IMR-90 (cell line): ENCODE measurements around the gene JMJD8. TPM values are rescaled to one million over a fixed set of nuclear protein-coding genes. Genes with fewer than 3 reads are reported as not detected.

ENCODE experiments used
- ATAC-seq: fragments of 200-7000 bp; cut with Tn5 transposase; 2 replicates; pipeline ENCODE4 v1.9.1; 2020; ENCODE audit warnings: low read depth, mild to moderate bottlenecking, moderate library complexity
- BruUV-seq: library from RNA; stranded (reverse); fragments of 400-500 nt; replicated peaks from 2 replicates; lab custom pipeline; 2021; lab: Mats Ljungman, UMichigan
- CTCF ChIA-PET: fragments of 300-600 bp; formaldehyde crosslinking; extraction: SDS; loops from one replicate; lab custom pipeline; 2021; ENCODE audit warnings: antibody characterized with exemption; lab: Yijun Ruan, JAX
- POLR2A ChIA-PET: fragments of 300-600 bp; sonication (Branson Sonifier 250); formaldehyde crosslinking; loops from one replicate; lab custom pipeline; 2022; ENCODE audit warnings: antibody characterized with exemption; ENCODE audit not compliant: unreplicated experiment; lab: Charles Lee
- DNase-seq: peaks from one replicate; pipeline ENCODE4 v3.0.0; 2013
- H2AFZ ChIP-seq: replicated peaks from 2 replicates; pipeline ENCODE3; 2013; ENCODE audit warnings: low read length, mild to moderate bottlenecking; ENCODE audit not compliant: poor library complexity
- H2AK5ac ChIP-seq: 2 replicates; pipeline ENCODE4 v1.6.1; 2013; ENCODE audit warnings: low read depth, low read length, inconsistent platforms
- H2AK9ac ChIP-seq: replicated peaks from 2 replicates; pipeline ENCODE3; 2013; ENCODE audit warnings: mild to moderate bottlenecking, low read depth, low read length, moderate library complexity; ENCODE audit not compliant: poor library complexity
- H2BK120ac ChIP-seq: 2 replicates; pipeline ENCODE4 v1.6.1; 2013; ENCODE audit warnings: low read depth, low read length, inconsistent platforms
- H2BK15ac ChIP-seq: 3 replicates; pipeline ENCODE4 v1.6.1; 2013; ENCODE audit warnings: low read depth, low read length, inconsistent platforms
- H2BK20ac ChIP-seq: 2 replicates; pipeline ENCODE4 v1.6.1; 2013; ENCODE audit warnings: low read depth, mild to moderate bottlenecking, inconsistent platforms, low read length, moderate library complexity
- H2BK5ac ChIP-seq: 2 replicates; pipeline ENCODE4 v1.6.1; 2013; ENCODE audit warnings: mild to moderate bottlenecking, low read depth, low read length, inconsistent platforms; ENCODE audit not compliant: poor library complexity, severe bottlenecking
- H3K14ac ChIP-seq: replicated peaks from 2 replicates; pipeline ENCODE4 v1.6.1; 2013; ENCODE audit warnings: low read depth, low read length, inconsistent platforms
- H3K18ac ChIP-seq: 2 replicates; pipeline ENCODE4 v1.6.1; 2013; ENCODE audit warnings: low read depth, low read length, control low read depth
- H3K23ac ChIP-seq: 2 replicates; pipeline ENCODE4 v1.6.1; 2013; ENCODE audit warnings: low read depth, low read length, inconsistent platforms
- H3K27ac ChIP-seq: 2 replicates; pipeline ENCODE4 v1.5.1; 2013; ENCODE audit warnings: mild to moderate bottlenecking, control low read depth, low read length; ENCODE audit not compliant: insufficient read depth
- H3K27me3 ChIP-seq: 2 replicates; pipeline ENCODE4 v1.6.1; 2013; ENCODE audit warnings: low read length; ENCODE audit not compliant: control insufficient read depth, insufficient read depth
- H3K36me3 ChIP-seq: 2 replicates; pipeline ENCODE4 v1.6.1; 2013; ENCODE audit warnings: low read length, mixed read lengths; ENCODE audit not compliant: control insufficient read depth, insufficient read depth
- H3K4ac ChIP-seq: 2 replicates; pipeline ENCODE4 v1.6.1; 2013; ENCODE audit warnings: low read depth, low read length, inconsistent platforms
- H3K4me1 ChIP-seq: 2 replicates; pipeline ENCODE4 v1.6.1; 2013; ENCODE audit warnings: low read length, mixed read lengths; ENCODE audit not compliant: control insufficient read depth, insufficient read depth
- H3K4me2 ChIP-seq: 2 replicates; pipeline ENCODE4 v1.6.1; 2013; ENCODE audit warnings: low read depth, mild to moderate bottlenecking, control low read depth, low read length, moderate library complexity
- H3K4me3 ChIP-seq: 2 replicates; pipeline ENCODE4 v1.5.1; 2013; ENCODE audit warnings: low read depth, mild to moderate bottlenecking, control low read depth, low read length, moderate library complexity; ENCODE audit not compliant: insufficient read depth
- H3K56ac ChIP-seq: 2 replicates; pipeline ENCODE4 v1.6.1; 2013; ENCODE audit warnings: low read length, inconsistent platforms; ENCODE audit not compliant: insufficient read depth; ENCODE audit errors: extremely low read depth
- H3K79me1 ChIP-seq, 2 experiments: 2 replicates each; pipeline ENCODE4 v1.6.1; 2013; ENCODE audit warnings: low read length in 2 of 2, inconsistent platforms in 1 of 2, low read depth in 1 of 2
- H3K9ac ChIP-seq: 2 replicates; pipeline ENCODE4 v1.6.1; 2013; ENCODE audit warnings: low read depth, low read length, control low read depth
- H3K9me1 ChIP-seq: 2 replicates; pipeline ENCODE4 v1.6.1; 2013; ENCODE audit warnings: low read length, inconsistent platforms; ENCODE audit not compliant: insufficient read depth
- H3K9me3 ChIP-seq: 2 replicates; pipeline ENCODE4 v1.6.1; 2013; ENCODE audit warnings: low read length; ENCODE audit not compliant: control insufficient read depth, insufficient read depth
- H4K20me1 ChIP-seq: 2 replicates; pipeline ENCODE4 v1.6.1; 2013; ENCODE audit warnings: low read length, inconsistent platforms; ENCODE audit not compliant: insufficient read depth
- H4K5ac ChIP-seq: 2 replicates; pipeline ENCODE4 v1.6.1; 2013; ENCODE audit warnings: mild to moderate bottlenecking, low read depth, low read length, control low read depth
- H4K8ac ChIP-seq, 2 experiments: 2 replicates each; pipeline ENCODE4 v1.6.1; 2013; ENCODE audit warnings: low read depth in 2 of 2, low read length in 2 of 2, control low read depth in 1 of 2, inconsistent platforms in 1 of 2
- H4K91ac ChIP-seq: 2 replicates; pipeline ENCODE4 v1.6.1; 2013; ENCODE audit warnings: low read depth, low read length, inconsistent platforms; ENCODE audit not compliant: insufficient read depth
- CEBPB ChIP-seq: IDR thresholded peaks from 2 replicates; pipeline ENCODE4 v1.6.1; 2012; ENCODE audit warnings: low read depth, low read length, improper control_type of control experiment
- FOS ChIP-seq: fragments of 150-350 bp; IDR thresholded peaks from 2 replicates; pipeline ENCODE4 v1.6.1; 2016; ENCODE audit warnings: low read depth, low read length
- POLR2A ChIP-seq: IDR thresholded peaks from 2 replicates; pipeline ENCODE4 v1.6.1; 2012; ENCODE audit warnings: mild to moderate bottlenecking, low read depth, low read length
- RAD21 ChIP-seq: IDR thresholded peaks from 2 replicates; pipeline ENCODE4 v1.6.1; 2012; ENCODE audit warnings: low read length, improper control_type of control experiment
- RCOR1 ChIP-seq: IDR thresholded peaks from 2 replicates; pipeline ENCODE4 v1.6.1; 2012; ENCODE audit warnings: mild to moderate bottlenecking, low read length, improper control_type of control experiment; ENCODE audit not compliant: insufficient replicate concordance
- WGBS, 2 experiments: methylation state at CpG; one replicate each; pipeline versions ENCODE4 v1.1.5 to v1.1.7; 2013; ENCODE audit warnings: missing lambda C conversion rate in 2 of 2; ENCODE audit not compliant: insufficient read length in 1 of 2; ENCODE audit errors: extremely low coverage in 2 of 2; 5-methylcytosine and 5-hydroxymethylcytosine counted together
- dilution Hi-C: fragments of 300-500 bp; cut with HindIII; formaldehyde crosslinking; loops from one replicate; pipeline ENCODE4 v1.14.3; 2018; ENCODE audit warnings: low sequenced_read_pairs; ENCODE audit not compliant: unreplicated experiment
- in situ Hi-C: fragments of 300-500 bp; cut with MboI; formaldehyde crosslinking; loops from 3 replicates; pipeline ENCODE4 v1.14.3; 2019; ENCODE audit warnings: low sequenced_read_pairs, inconsistent platforms, mixed read lengths
- intact Hi-C: fragments of 100-400 bp; cut with micrococcal nuclease; formaldehyde crosslinking; loops from 2 replicates; pipeline ENCODE4 v1.10.0; 2022
- polyA plus RNA-seq, 3 experiments: library from polyadenylated mRNA; depleted of rRNA; stranded (reverse); fragments of >200 nt; gene quantifications; 2 replicates each; pipeline ENCODE4 v1.2.3, GENCODE V29; 2012; ENCODE audit warnings: low replicate concordance in 1 of 3
- total RNA-seq: library from RNA; depleted of rRNA; stranded (reverse); fragments of >200 nt; gene quantifications from 2 replicates; pipeline ENCODE4 v1.2.3, GENCODE V29; 2012
- TF ChIP-seq, protein P1 (sequence below): conservative IDR thresholded peaks from 2 replicates; pipeline ENCODE4 v1.5.1; 2012; ENCODE audit warnings: mild to moderate bottlenecking, low read depth, low read length, improper control_type of control experiment
- TF ChIP-seq, protein P2 (sequence below): fragments of 150-350 bp; IDR thresholded peaks from 2 replicates; pipeline ENCODE4 v1.6.1; 2017; ENCODE audit warnings: mild to moderate bottlenecking, antibody characterized with exemption, low read length, low read depth
- TF ChIP-seq, protein P3 (sequence below): fragments of 150-350 bp; IDR thresholded peaks from 2 replicates; pipeline ENCODE4 v1.6.1; 2016; ENCODE audit warnings: low read depth, mild to moderate bottlenecking, low read length, moderate library complexity, borderline replicate concordance

The JMJD8 gene
- total and polyA plus RNA-seq, 2 of the 4 experiments (the other 2 are of a cell fraction), result 17.7 to 62.5 TPM

DNA sequence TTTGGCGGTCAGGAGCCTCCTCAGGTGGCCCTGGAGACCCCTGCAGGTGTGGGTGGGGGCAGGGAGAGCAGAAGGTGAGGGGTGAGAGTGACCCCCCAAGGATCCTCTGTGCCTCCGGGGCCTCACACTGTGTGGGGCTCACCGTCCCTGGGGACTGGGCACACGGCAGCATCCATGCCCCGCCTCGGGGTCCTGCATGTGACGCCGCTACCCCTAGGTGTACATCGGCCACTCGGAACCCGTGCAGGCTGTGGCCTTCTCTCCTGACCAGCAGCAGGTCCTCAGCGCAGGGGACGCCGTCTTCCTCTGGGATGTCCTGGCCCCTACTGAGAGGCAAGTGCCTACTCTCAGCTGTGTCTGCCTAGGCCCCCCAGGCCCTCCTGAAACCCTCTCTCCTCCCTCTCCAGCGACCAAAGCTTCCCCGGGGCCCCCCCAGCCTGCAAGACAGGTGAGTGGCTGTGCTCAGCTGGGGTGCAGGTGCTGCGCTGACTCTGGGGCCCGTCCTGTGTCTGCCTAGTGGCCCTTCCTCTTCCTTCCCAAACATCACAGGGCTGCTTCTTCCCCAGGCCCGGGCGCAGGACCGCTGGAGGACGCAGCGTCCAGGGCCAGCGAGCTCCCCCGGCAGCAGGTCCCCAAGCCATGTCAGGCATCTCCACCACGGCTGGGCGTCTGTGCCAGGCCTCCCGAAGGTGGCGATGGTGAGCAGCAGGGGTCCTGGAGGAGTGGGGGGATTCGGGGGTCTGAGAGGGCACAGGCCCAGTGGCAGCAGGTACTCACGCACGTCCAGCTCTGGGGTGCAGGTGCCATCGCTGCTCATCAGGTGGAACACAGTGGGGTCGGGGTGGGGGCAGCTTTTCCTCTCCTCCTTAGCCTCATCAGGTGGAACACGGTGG is 25.2 kb downstream of the JMJD8 start (continued):
- TF ChIP-seq, protein P1, sequence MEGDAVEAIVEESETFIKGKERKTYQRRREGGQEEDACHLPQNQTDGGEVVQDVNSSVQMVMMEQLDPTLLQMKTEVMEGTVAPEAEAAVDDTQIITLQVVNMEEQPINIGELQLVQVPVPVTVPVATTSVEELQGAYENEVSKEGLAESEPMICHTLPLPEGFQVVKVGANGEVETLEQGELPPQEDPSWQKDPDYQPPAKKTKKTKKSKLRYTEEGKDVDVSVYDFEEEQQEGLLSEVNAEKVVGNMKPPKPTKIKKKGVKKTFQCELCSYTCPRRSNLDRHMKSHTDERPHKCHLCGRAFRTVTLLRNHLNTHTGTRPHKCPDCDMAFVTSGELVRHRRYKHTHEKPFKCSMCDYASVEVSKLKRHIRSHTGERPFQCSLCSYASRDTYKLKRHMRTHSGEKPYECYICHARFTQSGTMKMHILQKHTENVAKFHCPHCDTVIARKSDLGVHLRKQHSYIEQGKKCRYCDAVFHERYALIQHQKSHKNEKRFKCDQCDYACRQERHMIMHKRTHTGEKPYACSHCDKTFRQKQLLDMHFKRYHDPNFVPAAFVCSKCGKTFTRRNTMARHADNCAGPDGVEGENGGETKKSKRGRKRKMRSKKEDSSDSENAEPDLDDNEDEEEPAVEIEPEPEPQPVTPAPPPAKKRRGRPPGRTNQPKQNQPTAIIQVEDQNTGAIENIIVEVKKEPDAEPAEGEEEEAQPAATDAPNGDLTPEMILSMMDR, result no peak

DNA sequence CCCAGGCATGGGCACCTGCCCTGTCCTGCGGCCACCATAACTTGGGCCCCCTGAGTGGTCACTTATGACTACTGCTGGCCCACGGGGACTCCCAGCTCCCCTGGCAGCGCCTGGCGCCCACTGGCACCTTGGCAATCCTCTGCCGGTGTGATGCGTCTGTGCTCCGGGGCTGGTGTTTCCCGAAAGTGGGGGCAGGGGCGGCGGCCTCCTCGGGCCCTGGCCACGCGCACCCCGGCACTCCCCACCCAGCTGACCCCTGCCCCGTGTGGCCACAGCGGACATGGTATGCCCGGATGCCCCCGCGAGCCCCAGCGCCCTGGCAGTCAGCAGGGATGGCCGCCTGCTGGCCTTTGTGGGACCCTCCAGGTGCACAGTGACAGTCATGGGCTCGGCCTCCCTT is 26.6 kb downstream of the JMJD8 start:
- Histone ChIP-seq H3K27me3 (no peaks in the 10 kb centered on the region), H3K4me3 (no peak overlapping the region), H3K9me3 (no peaks in the 10 kb centered on the region), H2BK5ac (no peak overlapping the region), H3K79me1 (no peaks in the 10 kb centered on the region; a peak in 1 of 4 replicates), H3K4ac (no peak overlapping the region), H3K4me1 (peaks cover 5% of the 10 kb centered on the region), H2AFZ (no peak overlapping the region), H3K4me2 (no peak overlapping the region), H4K8ac (no peak overlapping the region), H3K14ac (no peak overlapping the region), H2BK120ac (no peak overlapping the region), H2AK5ac (no peak overlapping the region), H3K18ac (no peak overlapping the region), H4K91ac (no peak overlapping the region), H2AK9ac (no peak overlapping the region), H3K36me3 (peaks cover 4% of the 10 kb centered on the region), H3K56ac (no peak overlapping the region), H3K9ac (no peak overlapping the region), H3K23ac (no peak overlapping the region), H4K20me1 (no peaks in the 10 kb centered on the region), H2BK15ac (no peak overlapping the region), H3K27ac (no peak overlapping the region), H4K5ac (no peak overlapping the region), H2BK20ac (no peak overlapping the region), H3K9me1 (no peaks in the 10 kb centered on the region)
- in situ Hi-C loops (no loop called here), dilution Hi-C loops (no loop called here), intact Hi-C loops (no loop called here)
- BruUV-seq, result no TSS peak
- ChIA-PET CTCF (no interaction called here), POLR2A (no interaction called here)
- WGBS, 2 experiments, result 90% methylated on average over 5 of the region's 22 CpGs; no CpG with 5 or more reads in 1 of the 2 experiments
- no peak for ATAC-seq
- TF ChIP-seq, protein P2, sequence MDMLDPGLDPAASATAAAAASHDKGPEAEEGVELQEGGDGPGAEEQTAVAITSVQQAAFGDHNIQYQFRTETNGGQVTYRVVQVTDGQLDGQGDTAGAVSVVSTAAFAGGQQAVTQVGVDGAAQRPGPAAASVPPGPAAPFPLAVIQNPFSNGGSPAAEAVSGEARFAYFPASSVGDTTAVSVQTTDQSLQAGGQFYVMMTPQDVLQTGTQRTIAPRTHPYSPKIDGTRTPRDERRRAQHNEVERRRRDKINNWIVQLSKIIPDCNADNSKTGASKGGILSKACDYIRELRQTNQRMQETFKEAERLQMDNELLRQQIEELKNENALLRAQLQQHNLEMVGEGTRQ, result no peak
- TF ChIP-seq RCOR1, result no peak
- no peak for TF ChIP-seq RAD21
- TF ChIP-seq CEBPB, result no peak
- no peak for TF ChIP-seq FOS
- TF ChIP-seq, protein P3, sequence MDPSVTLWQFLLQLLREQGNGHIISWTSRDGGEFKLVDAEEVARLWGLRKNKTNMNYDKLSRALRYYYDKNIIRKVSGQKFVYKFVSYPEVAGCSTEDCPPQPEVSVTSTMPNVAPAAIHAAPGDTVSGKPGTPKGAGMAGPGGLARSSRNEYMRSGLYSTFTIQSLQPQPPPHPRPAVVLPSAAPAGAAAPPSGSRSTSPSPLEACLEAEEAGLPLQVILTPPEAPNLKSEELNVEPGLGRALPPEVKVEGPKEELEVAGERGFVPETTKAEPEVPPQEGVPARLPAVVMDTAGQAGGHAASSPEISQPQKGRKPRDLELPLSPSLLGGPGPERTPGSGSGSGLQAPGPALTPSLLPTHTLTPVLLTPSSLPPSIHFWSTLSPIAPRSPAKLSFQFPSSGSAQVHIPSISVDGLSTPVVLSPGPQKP, result no peak
- TF ChIP-seq POLR2A, result no peak
- no peak for DNase-seq
